HepG2 (cell line): Measurements from ENCODE around the gene CACNA1G. TPM values are rescaled to one million over a fixed set of nuclear protein-coding genes. Genes with fewer than 3 reads are reported as not detected.
A peak's percentile ranks its signal among the peaks of the same experiment; 100 is the strongest.

ENCODE experiments used
- ATAC-seq: fragments of 200-7000 bp; cut with Tn5 transposase; 3 replicates; pipeline ENCODE4 v1.9.1; 2020; ENCODE audit warnings: mild to moderate bottlenecking, moderate library complexity
- BruUV-seq: library from RNA; stranded (reverse); fragments of 400-500 nt; replicated peaks from 2 replicates; lab custom pipeline; 2021; lab: Mats Ljungman, UMichigan
- CTCF ChIA-PET: fragments of 300-600 bp; formaldehyde crosslinking; extraction: SDS; loops from one replicate; lab custom pipeline; 2021; ENCODE audit warnings: low total read pairs, inconsistent platforms, low intra/inter-chr PET ratio; lab: Yijun Ruan, JAX
- POLR2A ChIA-PET: fragments of 350-600 bp; sonication (Branson Sonifier 250); formaldehyde crosslinking; loops from one replicate; lab custom pipeline; 2020; ENCODE audit warnings: antibody characterized with exemption, inconsistent platforms; lab: Yijun Ruan, JAX
- DNase-seq: peaks from one replicate; pipeline ENCODE4 v3.0.0-alpha.2; 2015; ENCODE audit warnings: low spot score
- FAIRE-seq: peaks from 3 replicates; lab custom pipeline; 2011; peaks lifted over from hg19 to GRCh38; lab: Jason Lieb, UNC
- H2AFZ ChIP-seq: one replicate; pipeline ENCODE4 v1.6.1; 2011; ENCODE audit warnings: low read length, inconsistent platforms
- H3K27ac ChIP-seq: fragments of 300-600 bp; 3 replicates; pipeline ENCODE4 v1.8.0; 2011; ENCODE audit warnings: mixed run types, mild to moderate bottlenecking, mixed read lengths, low read length, inconsistent platforms; ENCODE audit not compliant: insufficient read depth; ENCODE audit errors: extremely low read length
- H3K27me3 ChIP-seq, 2 experiments: fragments of 200-600 bp in 1 of 2; 2 replicates in 1 of 2; 3 replicates in 1 of 2; pipeline versions ENCODE4 v1.6.0 to v1.8.0; 2011; ENCODE audit warnings: low read length in 2 of 2, mild to moderate bottlenecking in 2 of 2, moderate library complexity in 2 of 2, inconsistent platforms in 1 of 2; ENCODE audit not compliant: insufficient read depth in 2 of 2, control insufficient read depth in 1 of 2
- H3K36me3 ChIP-seq, 2 experiments: fragments of 200-600 bp in 1 of 2; replicated peaks in 1 of 2; 2 replicates in 1 of 2; 3 replicates in 1 of 2; pipeline versions ENCODE4 v1.5.1 to v1.8.0; 2011; ENCODE audit warnings: low read length in 2 of 2, inconsistent platforms in 1 of 2; ENCODE audit not compliant: insufficient read depth in 2 of 2, control insufficient read depth in 1 of 2
- H3K4me1 ChIP-seq: 2 replicates; pipeline ENCODE4 v1.5.1; 2012; ENCODE audit warnings: low read length, inconsistent platforms; ENCODE audit not compliant: insufficient read depth
- H3K4me2 ChIP-seq: 2 replicates; pipeline ENCODE4 v1.6.0; 2011; ENCODE audit warnings: low read depth, low read length, inconsistent platforms
- H3K4me3 ChIP-seq, 3 experiments: fragments of 200-600 bp in 1 of 3; sonication (generic), shearing (Covaris generic) in 1 of 3; replicated peaks in 1 of 3; 2 replicates each; pipeline ENCODE4 v1.5.1; 2011 to 2016; ENCODE audit warnings: low read length in 3 of 3, inconsistent platforms in 2 of 3, low read depth in 2 of 3, mild to moderate bottlenecking in 2 of 3, control low read depth in 1 of 3, mixed read lengths in 1 of 3; ENCODE audit not compliant: insufficient read depth in 1 of 3
- H3K79me2 ChIP-seq: one replicate; pipeline ENCODE4 v1.6.1; 2011; ENCODE audit warnings: low read length, inconsistent platforms; ENCODE audit not compliant: insufficient read depth
- H3K9ac ChIP-seq: 2 replicates; pipeline ENCODE4 v1.6.0; 2011; ENCODE audit warnings: mild to moderate bottlenecking, low read depth, low read length, inconsistent platforms; ENCODE audit not compliant: insufficient read depth
- H3K9me3 ChIP-seq: 2 replicates; pipeline ENCODE4 v1.5.1; 2012; ENCODE audit warnings: mild to moderate bottlenecking, low read length
- H4K20me1 ChIP-seq: 2 replicates; pipeline ENCODE4 v1.6.0; 2011; ENCODE audit warnings: inconsistent platforms, mild to moderate bottlenecking, low read length, moderate library complexity; ENCODE audit not compliant: insufficient read depth
- BCLAF1 ChIP-seq: fragments of 450-650 bp; IDR thresholded peaks from 2 replicates; pipeline ENCODE4 v1.6.1; 2017; ENCODE audit warnings: mild to moderate bottlenecking
- ETS1 ChIP-seq: sonication (generic); formaldehyde crosslinking; IDR thresholded peaks from 2 replicates; pipeline ENCODE4 v1.4.0; 2020; ENCODE audit warnings: missing genetic modification reagents
- FOXA3 ChIP-seq: IDR thresholded peaks from 2 replicates; pipeline ENCODE4 v1.6.1; 2016; ENCODE audit warnings: missing genetic modification reagents, missing compliant biosample characterization
- HIVEP1 ChIP-seq: sonication (generic); formaldehyde crosslinking; IDR thresholded peaks from 2 replicates; pipeline ENCODE4 v1.4.0; 2020; ENCODE audit warnings: mild to moderate bottlenecking, missing genetic modification reagents
- HNRNPLL ChIP-seq: fragments of 200-400 bp; formaldehyde crosslinking; IDR thresholded peaks from 2 replicates; pipeline ENCODE4 v1.6.1; 2017; ENCODE audit warnings: mild to moderate bottlenecking, low read depth, low read length; ENCODE audit not compliant: poor library complexity, severe bottlenecking
- NFKB2 ChIP-seq: sonication (generic); formaldehyde crosslinking; IDR thresholded peaks from 2 replicates; pipeline ENCODE4 v1.4.0; 2020; ENCODE audit warnings: missing genetic modification reagents, borderline replicate concordance
- SP2 ChIP-seq: sonication (generic); formaldehyde crosslinking; IDR thresholded peaks from 2 replicates; pipeline ENCODE4 v1.5.1; 2020; ENCODE audit warnings: mild to moderate bottlenecking, missing genetic modification reagents
- ZNF451 ChIP-seq: sonication (generic); formaldehyde crosslinking; IDR thresholded peaks from 2 replicates; pipeline ENCODE4 v1.5.0; 2020; ENCODE audit warnings: mild to moderate bottlenecking, missing genetic modification reagents
- ZNF530 ChIP-seq: sonication (generic); formaldehyde crosslinking; IDR thresholded peaks from 2 replicates; pipeline ENCODE4 v1.5.0; 2020; ENCODE audit warnings: low read depth, mild to moderate bottlenecking, missing genetic modification reagents
- ZNF652 ChIP-seq: IDR thresholded peaks from 2 replicates; pipeline ENCODE4 v1.6.1; 2016; ENCODE audit warnings: low read depth, borderline replicate concordance
- ZNF740 ChIP-seq: sonication (generic); formaldehyde crosslinking; IDR thresholded peaks from 2 replicates; pipeline ENCODE4 v1.4.0; 2020; ENCODE audit warnings: missing genetic modification reagents
- ZNF775 ChIP-seq: sonication (generic); formaldehyde crosslinking; IDR thresholded peaks from 2 replicates; pipeline ENCODE4 v1.4.0; 2020; ENCODE audit warnings: missing genetic modification reagents, mild to moderate bottlenecking, moderate library complexity, borderline replicate concordance
- ZNF782 ChIP-seq: sonication (generic); formaldehyde crosslinking; IDR thresholded peaks from 2 replicates; pipeline ENCODE4 v1.4.0; 2020; ENCODE audit warnings: missing genetic modification reagents, mild to moderate bottlenecking, borderline replicate concordance
- WGBS: methylation state at CpG from one replicate; pipeline ENCODE4 v1.1.6; 2017; ENCODE audit warnings: low lambda C conversion rate; 5-methylcytosine and 5-hydroxymethylcytosine counted together
- in situ Hi-C: cut with HindIII; loops from 2 replicates; pipeline ENCODE4 v1.10.0; 2017; ENCODE audit warnings: low pct_unique_long_range_greater_than_20kb; ENCODE audit not compliant: extremely low pct_ligation_motif_present
- intact Hi-C: fragments of 100-400 bp; cut with micrococcal nuclease; formaldehyde crosslinking; loops from one replicate; pipeline ENCODE4 v1.10.0; 2022; ENCODE audit not compliant: unreplicated experiment
- polyA plus RNA-seq, 8 experiments: library from polyadenylated mRNA; depleted of rRNA in 3 of 8; stranded (reverse) in 7 of 8; unstranded in 1 of 8; fragments of >200 nt; fragmentation: Illumina TruSeq in 4 of 8; extraction: Trizol in 4 of 8; gene quantifications; 2 replicates each; pipeline versions ENCODE4 v1.2.1 to v1.2.3, GENCODE V29; 2011 to 2016; ENCODE audit warnings: low read depth in 4 of 8, missing spikeins in 1 of 8, mixed read lengths in 1 of 8; ENCODE audit not compliant: insufficient read depth in 1 of 8
- total RNA-seq, 5 experiments: library from RNA; depleted of rRNA; stranded (reverse); fragments of >200 nt; fragmentation: Illumina TruSeq; extraction: Trizol; gene quantifications; 2 replicates each; pipeline ENCODE4 v1.2.3, GENCODE V29; 2016; ENCODE audit warnings: low read depth in 1 of 5
- TF ChIP-seq, protein P1 (sequence below): sonication (generic); formaldehyde crosslinking; IDR thresholded peaks from 2 replicates; pipeline ENCODE4 v1.8.1; 2023; ENCODE audit warnings: missing genetic modification reagents, inconsistent platforms, borderline replicate concordance
- TF ChIP-seq, protein P2 (sequence below): sonication (generic); formaldehyde crosslinking; IDR thresholded peaks from 2 replicates; pipeline ENCODE4 v1.4.0; 2020; ENCODE audit warnings: mild to moderate bottlenecking, missing genetic modification reagents
- TF ChIP-seq, protein P3 (sequence below): IDR thresholded peaks from 2 replicates; pipeline ENCODE4 v1.6.1; 2016; ENCODE audit warnings: missing compliant biosample characterization, missing genetic modification reagents, borderline replicate concordance

Gene CACNA1G
- total and polyA plus RNA-seq, 2 of the 13 experiments (the other 11 are each of a cell fraction or from before 2014, with no cell fraction given): 0.02 TPM; not detected in 1

GRCh38 chr17:50638606-50638965 lies 78.1 kb downstream of the CACNA1G start:
- Histone ChIP-seq H3K27ac (peak overlapping the region; percentile 73), H3K4me2 (peak overlapping the region; percentile 65), H3K27me3 (peaks cover 0 to 9% of the 10 kb centered on the region in 2 experiments; a peak in 2 of 5 replicates), H3K79me2 (peaks cover 9% of the 10 kb centered on the region), H2AFZ (no peak overlapping the region), H3K4me3 (no peak overlapping the region), H3K4me1 (peaks cover 96% of the 10 kb centered on the region), H3K36me3 (0 out of 5 replicates have a peak, but pooled peaks cover 0 to 4% of the 10 kb centered on the region in 2 experiments), H3K9me3 (no peaks in the 10 kb centered on the region), H3K9ac (no peak overlapping the region), H4K20me1 (no peaks in the 10 kb centered on the region)
- ATAC-seq (no peak), FAIRE-seq (no peak), DNase-seq (no peak)
- intact Hi-C loops: no loop called here
- in situ Hi-C loops: no loop called here
- no TSS peak for BruUV-seq
- POLR2A ChIA-PET: interaction anchor here (0.5 to 19.8 kb wide), 18 partner anchors 8 to 228 kb away, joined by 3 to 839 read pairs (median 5); partner anchors contain the start of genes ANKRD40, LUC7L3 and TOB1
- WGBS: 42% methylated on average over 2 of the region's 2 CpGs
- CTCF ChIA-PET: no interaction called here
- TF ChIP-seq, protein P1, sequence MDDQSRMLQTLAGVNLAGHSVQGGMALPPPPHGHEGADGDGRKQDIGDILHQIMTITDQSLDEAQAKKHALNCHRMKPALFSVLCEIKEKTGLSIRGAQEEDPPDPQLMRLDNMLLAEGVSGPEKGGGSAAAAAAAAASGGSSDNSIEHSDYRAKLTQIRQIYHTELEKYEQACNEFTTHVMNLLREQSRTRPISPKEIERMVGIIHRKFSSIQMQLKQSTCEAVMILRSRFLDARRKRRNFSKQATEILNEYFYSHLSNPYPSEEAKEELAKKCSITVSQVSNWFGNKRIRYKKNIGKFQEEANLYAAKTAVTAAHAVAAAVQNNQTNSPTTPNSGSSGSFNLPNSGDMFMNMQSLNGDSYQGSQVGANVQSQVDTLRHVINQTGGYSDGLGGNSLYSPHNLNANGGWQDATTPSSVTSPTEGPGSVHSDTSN: no peak
- TF ChIP-seq HNRNPLL (no peak), ZNF652 (CRISPR knock-in tag) (no peak), ZNF775 (CRISPR knock-in tag) (no peak), ZNF451 (CRISPR knock-in tag) (no peak), ZNF782 (CRISPR knock-in tag) (no peak), BCLAF1 (no peak), ZNF530 (CRISPR knock-in tag) (no peak), NFKB2 (CRISPR knock-in tag) (peak; percentile 6; the same call in 1 of the 2 replicates), FOXA3 (0 out of 2 replicates have a peak, but pooled peaks have one; percentile 30), HIVEP1 (no peak), ZNF740 (CRISPR knock-in tag) (no peak), SP2 (CRISPR knock-in tag) (no peak), ETS1 (CRISPR knock-in tag) (no peak)
- TF ChIP-seq, protein P2, sequence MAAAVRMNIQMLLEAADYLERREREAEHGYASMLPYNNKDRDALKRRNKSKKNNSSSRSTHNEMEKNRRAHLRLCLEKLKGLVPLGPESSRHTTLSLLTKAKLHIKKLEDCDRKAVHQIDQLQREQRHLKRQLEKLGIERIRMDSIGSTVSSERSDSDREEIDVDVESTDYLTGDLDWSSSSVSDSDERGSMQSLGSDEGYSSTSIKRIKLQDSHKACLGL: 0 out of 2 replicates have a peak, but pooled peaks have one; percentile 23
- TF ChIP-seq, protein P3, sequence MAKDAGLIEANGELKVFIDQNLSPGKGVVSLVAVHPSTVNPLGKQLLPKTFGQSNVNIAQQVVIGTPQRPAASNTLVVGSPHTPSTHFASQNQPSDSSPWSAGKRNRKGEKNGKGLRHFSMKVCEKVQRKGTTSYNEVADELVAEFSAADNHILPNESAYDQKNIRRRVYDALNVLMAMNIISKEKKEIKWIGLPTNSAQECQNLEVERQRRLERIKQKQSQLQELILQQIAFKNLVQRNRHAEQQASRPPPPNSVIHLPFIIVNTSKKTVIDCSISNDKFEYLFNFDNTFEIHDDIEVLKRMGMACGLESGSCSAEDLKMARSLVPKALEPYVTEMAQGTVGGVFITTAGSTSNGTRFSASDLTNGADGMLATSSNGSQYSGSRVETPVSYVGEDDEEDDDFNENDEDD: no peak
